GM21360 (cell line): ENCODE measurements around the gene CPB1.
"Not testable (repeated sequence)": the region's sequence is repeated elsewhere in the genome, so short reads cannot be mapped to it uniquely, and the experiment has no call there.

ENCODE experiments used
- ATAC-seq: cut with Tn5 transposase; IDR thresholded peaks from one replicate; pipeline ENCODE4 v1.9.1; 2021; ENCODE audit warnings: mild to moderate bottlenecking, moderate library complexity; ENCODE audit not compliant: unreplicated experiment

CPB1 gene

DNA sequence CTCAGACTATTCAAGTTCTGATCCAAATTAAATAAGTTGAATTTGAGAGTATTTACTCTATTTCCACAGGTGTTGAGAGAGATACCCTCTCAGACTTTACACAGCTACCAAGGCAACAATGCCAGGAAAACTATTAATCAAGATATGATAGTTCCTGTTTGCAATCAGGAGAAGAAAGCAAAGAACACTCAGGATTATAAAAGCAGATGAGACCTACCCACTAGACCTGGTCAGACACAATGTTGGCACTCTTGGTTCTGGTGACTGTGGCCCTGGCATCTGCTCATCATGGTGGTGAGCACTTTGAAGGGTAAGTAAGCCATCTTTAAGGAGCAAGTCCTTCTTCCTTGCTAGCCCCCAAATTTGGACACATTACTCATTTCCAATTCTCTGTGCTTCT, at the start of gene CPB1:
CPB1 (plus strand) TSS at position 227 of the 400 bp plus-strand sequence; CDS start at position 240, 13 bp downstream.
- no peak for ATAC-seq

DNA sequence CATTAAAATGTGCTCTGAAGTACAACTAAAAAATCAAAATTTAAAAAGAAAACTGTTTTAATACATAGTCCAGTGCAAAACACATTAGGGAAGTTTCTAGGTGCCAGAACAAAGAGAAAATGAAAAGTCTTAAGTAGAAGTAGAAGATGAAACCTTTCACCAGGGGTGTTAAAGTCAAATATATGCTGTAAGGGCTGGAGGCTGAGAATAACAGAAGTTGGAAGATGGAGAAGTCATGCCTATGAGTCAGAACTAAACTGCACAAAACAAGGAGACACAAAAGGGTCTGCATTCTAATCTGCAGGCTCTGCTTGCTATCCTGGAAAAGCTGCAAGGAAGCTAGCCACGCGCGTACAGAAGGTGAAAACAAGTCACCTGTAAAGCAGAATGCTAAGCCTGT, 48.7 kb upstream of the CPB1 start:
- no peak for ATAC-seq

DNA sequence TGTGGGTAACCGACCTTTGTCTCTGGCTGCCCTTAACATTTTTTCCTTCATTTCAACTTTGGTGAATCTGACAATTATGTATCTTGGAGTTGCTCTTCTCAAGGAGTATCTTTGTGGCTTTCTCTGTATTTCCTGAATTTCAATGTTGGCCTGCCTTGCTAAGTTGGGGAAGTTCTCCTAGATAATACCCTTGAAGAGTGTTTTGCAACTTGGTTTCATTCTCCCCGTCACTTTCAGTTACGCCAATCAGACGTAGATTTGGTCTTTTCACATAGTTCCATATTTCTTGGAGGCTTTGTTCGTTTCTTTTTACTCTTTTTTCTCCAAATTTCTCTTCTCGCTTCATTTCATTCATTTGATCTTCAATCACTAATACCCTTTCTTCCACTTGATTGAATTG, 42.6 kb upstream of the CPB1 start:
- not testable (repeated sequence) for ATAC-seq

DNA sequence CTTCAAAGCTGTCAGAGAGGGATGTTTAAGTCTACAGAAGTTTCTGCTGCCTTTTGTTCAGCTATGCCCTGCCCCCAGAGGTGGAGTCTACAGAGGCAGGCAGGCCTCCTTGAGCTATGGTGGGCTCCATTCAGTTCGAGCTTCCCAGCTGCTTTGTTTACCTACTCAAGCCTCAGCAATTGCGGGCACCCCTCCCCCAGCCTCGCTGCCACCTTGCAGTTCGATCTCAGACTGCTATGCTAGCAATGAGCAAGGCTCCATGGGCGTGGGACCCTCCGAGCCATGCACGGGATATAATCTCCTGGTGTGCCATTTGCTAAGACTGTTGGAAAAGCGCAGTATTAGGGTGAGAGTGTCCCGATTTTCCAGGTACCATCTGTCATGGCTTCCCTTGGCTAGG, 41.5 kb upstream of the CPB1 start:
- ATAC-seq = not testable (repeated sequence)

DNA sequence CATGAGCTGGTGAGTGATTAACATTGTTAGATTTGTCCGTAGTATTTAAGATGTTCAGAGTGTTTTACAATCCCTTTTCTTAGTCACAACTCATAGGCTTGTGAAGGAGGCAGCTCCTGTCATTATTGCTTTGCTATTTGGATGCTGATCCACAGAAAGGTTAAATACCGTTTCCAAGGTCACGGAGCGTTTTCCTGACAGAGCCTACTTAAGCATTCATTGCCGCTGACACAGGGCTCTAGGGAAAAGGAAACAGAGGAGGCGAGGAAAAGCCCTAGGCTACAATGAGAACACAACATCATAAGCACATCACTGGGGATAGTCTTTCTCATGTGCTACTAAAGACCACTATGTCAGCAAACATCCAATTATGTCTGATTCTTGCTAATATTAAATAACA, 38.5 kb upstream of the CPB1 start:
- no peak for ATAC-seq

DNA sequence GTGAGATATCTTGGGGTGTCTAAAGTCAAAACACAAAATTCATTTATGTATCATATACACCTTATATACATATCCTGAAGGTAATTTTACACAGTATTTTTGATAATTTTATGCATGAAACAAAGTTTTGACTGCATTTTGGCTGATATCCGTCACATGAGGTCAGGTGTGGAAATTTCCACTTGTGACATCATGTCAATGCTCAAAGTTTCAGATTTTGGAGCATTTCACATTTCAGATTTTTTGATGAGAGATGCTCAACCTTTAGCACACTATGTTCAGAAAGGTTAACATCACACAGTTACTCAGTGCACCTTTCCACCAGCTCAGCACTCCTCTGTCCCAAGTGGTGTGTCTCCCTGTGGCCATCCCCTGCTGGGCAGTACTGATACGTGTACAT, 37.7 kb upstream of the CPB1 start:
- ATAC-seq = no peak

DNA sequence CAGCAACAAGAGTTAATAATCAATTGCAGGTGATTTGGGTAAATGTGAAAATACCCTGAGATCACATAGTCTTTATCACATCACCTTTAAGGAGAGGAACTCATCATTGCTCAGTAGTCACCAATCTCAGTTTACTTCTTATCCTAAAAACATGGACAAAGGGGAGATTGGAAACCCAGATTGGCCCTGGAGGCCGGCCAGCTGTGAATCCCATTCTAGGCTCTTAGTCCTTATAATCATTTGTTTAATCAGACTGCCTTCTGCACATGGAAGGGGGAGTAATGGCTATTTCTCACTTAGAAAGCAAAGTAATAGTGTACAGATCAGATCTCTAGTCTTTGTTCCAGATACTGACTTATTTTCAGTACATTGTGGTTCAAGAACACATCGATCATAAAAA, 37.2 kb upstream of the CPB1 start:
- no peak for ATAC-seq

DNA sequence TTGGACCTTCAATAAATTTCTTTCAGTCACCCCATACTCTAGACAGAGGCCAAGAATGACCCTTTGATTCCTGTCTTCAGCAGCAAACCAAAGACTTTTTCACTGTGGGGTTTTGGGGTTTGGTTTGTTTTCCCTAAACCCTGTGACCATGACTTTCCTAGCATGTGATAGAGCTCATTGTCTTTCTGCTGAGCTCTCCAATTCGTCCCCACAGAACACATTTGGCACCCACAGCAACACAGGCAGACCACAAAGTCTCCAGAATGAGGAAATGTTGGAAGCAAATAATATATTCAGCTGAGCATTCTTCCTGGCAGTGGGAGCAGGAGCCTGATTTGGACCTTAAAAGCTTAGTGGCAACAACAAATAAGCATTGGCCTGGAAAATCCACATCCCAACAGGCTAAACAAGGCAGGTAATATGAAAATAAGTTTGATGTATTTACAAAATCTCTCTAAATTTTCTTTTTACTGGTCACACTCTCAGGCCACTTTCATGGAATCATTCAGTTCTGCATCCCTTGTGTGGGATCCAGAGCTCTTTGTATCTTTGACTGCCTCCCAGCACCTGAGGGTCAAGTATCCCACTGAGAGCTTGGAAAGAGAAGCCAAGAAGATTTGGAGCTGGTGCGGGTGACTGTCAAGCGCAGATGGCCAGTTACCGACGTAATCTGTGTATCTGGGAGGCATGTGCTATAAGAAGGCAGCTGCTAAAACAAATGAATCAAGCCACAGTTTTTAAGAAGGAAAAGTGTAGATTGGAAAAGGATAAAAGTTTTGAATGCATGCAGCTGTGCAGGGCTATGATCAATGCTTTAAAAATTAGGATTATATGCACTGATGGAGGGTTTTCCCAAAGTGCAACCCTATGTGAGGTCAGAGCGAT, 36.5 kb upstream of the CPB1 start:
- ATAC-seq = no peak

DNA sequence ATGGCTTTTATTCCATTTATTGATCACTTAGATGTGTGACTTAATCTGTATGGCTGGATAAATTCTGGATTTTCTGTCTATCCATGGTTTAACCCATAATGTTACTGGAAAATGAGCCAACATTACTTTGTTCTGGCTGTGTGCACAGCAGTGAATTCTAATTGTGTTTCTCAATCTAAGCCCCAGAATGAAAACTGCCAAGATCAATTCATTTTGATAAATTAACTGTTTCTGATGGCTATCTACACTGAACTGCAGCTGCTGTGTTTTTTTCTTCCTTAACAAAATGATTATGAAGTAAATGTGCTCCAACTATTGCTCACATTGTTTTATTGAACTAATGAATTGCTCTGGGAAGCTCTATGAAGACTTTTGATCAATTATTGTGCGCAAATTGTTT, 35.7 kb upstream of the CPB1 start:
- no peak for ATAC-seq

DNA sequence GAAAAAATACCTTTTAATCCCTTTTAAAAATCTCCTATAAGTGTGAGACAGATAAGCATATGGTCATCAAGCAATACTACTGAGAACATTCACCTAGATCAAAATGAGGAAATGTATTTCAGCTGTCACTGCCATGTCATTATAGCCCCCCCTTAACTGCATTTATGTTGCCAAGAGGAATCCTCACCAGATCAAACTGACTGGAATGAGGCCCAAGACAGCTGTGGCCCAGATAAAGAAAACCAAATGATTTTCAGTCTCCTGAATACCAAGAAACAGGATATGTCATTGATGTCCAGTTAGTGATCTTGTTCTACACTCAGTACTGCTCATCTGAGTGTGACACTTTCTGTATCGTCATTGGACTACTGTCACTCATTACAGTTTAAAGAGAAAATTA, 35.1 kb upstream of the CPB1 start:
- ATAC-seq = no peak

DNA sequence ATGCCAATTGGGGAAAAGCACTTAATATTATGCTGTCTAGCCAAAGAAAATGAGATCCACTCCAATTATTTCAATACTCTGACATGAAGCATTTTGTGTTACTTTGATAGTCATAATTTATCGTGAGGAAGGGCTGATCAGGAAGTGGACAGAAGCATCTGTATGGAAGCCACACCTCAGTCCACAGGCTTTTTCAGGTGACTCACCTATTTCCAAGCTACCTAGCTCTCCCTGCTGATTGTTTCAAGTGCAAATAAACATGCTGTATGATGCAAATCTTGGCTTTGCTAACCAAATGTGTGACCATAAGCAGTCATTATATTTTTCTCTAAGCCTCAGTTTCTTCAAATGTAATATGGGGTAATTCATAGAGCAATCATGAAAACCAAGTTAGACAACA, 30.8 kb upstream of the CPB1 start:
- no peak for ATAC-seq

DNA sequence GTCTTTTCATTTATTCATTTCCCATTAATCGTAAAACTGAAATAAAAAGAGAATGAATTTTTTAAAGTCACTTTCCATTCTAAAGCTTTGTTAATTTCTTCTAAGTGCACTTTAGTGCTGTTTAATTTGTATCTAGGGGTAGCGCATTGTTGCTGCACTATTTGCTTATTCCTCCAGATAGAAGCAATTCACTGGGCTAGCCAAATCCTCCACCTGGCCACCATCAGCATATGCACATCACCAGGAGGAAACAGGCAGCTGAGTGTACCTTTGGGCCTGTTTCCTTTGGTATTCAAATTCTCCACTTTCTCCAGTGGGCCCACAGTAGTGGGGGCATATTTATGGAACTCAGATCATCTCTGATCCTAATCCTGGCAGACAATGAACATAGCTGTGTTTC, 29.8 kb upstream of the CPB1 start:
- ATAC-seq = no peak

DNA sequence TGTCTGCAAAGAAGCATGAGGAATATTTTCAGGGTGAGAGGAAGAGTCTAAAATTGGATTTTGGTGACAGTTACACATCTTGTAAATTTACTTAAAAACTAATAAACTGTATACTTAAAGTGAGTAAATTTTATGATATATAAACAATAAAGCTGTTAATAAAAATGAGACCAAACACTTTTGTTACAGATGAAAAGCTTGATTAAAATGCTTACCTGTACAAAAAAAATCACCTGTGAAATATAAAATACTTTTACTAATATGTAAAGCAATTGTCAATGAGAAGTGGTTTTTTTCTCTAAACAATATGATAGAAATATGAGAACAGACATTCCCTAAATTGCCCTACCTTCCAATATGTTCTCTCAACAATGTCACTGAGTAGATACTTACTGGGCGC, 27.2 kb upstream of the CPB1 start:
- ATAC-seq = no peak

DNA sequence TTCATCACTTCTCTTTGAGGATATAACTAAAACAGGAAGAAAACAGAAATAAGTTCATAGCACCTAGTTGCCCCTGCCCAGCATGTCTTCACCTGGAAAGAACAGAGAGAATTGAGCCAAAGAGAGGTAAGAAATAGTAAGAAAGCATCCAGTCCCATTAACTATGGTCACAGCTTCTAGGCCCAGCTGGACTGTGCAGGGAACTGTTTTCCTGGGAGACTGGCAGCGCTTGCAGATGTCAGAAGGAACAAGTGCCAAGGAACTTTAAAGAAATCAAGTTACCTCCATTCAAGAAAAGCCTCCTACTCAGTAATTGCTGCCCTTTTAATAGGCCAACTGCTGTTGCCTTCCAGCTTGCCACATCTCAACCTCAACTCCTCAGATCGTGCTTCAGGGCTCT, 17.8 kb upstream of the CPB1 start:
- no peak for ATAC-seq

DNA sequence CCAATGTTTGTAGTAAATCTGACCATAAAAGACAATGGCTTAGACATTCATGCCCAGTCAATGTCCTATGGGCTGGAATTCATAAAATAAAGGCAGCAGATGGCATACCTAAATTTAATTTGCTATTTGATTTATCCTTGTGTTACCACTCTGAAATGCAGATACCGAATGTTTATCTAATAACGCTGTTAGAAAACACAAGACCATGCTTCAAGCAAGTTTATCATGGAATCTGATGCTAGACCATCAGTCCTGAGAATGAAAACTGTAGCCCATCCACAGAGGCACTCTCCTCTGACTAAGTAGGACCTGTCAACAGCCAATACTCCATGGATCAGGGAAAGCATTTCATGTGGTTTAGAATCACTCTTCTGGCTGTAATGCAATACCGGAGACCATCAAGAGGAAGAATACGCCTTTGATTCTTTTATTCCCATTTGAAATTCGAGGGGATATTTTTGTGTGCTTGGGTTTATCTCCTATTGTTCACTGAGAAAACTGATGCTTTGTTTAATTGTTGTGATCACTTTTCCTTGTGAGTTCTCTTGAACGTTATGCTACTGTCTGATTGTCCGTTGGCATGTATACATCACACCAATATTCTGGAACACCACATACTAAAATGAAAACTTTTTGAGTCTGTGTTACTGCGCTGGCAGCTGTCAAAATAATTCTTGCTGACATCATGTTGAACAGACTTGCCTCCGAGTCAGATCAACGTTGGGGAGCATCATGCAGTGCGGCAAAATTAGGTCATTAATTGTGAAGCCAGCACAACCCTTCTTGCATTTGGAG, 12.1 kb upstream of the CPB1 start:
- ATAC-seq = no peak

DNA sequence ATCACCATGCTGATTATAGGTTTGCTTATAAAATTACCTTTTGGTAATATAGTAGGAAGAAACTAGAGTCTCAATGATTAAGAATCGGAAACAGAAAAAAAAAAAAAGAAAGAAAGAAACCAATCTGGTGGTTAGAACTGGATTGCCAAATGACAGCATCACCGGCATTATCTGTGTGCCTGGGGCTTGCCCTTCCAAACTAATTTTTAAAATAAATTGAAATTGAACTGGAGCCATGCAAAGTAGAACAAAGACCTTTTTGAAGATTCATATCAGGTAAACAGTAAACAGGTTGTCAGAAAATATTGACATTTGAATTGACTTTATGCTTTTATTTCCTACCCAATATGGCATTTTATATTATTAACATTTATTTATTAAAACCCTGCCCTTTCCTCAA, 11.2 kb upstream of the CPB1 start:
- no peak for ATAC-seq

DNA sequence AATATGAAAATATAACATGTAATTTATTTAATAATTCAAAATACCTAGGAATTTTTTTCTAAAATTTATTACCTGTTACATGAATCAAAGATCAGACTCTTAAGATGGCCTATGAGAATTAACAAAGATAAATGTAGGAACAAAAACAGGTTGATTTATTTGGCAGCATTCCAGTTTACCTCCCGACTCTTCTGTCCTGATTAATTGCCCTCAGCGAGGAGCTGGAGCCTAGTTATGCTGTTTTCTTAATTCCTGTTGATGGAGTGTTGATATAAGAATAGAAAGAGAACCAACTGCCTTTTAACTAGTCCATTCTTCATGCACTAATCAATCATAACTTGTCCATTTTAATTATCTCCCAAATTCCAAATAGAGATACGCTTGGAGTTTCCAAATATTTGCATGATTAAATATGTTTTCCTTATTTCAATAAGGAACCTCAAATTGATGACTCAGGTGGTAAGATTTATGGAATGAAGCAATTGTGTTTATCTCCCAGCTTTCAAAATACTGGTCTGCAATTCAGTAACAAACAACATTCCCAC, 10.6 kb upstream of the CPB1 start:
- no peak for ATAC-seq

DNA sequence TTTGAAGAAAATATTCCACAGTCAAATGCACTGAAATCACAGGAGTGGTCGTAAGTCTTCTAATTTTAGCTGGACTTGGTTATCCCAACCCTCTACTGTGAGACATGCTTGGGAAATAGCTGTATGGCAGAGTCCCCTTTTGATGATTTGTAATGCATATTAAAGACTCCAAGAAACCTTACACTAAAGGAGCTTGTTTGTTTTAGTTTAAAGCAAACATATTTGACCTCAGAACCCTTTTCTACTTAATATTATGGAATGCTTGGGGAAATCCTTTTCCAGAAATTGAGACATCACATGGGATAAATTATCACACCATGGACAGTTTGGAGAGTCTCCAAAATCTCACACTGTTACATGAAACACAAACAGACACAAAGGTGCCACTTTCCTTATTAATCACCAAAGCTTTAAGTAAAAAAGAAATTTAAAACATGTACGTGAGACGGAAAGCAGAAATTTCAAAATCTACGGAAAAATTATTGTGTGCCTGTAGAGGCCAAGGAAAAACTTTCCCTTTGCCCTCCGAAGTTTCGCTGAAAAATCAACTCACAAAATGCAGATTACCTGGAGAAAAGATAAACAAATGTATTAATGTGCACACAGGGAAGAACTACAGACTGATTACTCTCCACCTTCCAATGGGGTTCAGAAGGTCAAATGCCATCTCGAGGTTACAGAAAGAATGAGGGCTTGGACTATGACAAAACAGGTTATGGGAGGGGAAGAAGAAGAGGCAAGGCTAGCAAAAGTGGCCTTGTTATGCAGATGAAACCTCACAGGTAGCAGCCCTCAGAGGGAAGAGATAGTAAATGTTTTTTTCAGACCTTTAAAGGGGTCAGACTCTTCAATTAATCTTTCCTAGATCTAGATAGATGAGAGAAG, 7.0 kb upstream of the CPB1 start:
- no peak for ATAC-seq

DNA sequence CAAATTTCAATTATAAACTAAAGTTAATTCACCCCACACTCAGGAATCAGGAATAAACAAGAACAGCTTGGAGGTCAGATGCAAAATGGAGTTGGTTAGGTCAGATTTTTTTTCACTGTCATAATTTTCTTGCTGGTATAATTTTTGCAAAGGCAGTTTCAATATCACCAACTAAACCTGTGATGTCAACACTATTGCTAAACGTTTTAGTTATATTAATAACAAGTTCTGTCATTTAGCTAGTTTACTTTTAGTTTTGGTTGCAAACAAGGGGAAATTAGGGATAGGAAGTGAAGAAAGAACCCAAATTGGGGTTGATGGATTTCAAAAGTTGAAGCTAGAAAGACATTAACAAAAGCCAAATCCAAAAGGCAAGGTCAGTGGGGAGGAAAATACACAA, 4.6 kb upstream of the CPB1 start:
- ATAC-seq = no peak

DNA sequence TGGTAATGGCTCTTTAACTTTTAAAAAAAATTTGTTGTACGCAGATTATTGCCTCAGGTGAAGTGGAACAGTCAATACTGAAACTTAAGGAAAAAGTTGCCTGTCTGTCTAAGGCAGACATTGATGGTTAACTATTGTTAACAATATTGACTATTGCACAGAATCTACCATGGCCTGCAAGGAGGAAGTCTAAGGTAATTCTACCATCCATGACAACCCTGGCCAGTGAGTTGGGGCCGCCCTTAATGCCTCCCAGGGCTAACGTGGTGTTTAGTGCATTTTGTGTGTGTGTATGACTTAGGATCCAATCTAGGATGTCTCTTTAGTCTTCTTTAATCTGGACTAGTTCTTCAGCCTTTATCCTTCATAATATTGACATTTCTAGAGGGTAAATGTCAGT, 2.1 kb upstream of the CPB1 start:
- no peak for ATAC-seq

DNA sequence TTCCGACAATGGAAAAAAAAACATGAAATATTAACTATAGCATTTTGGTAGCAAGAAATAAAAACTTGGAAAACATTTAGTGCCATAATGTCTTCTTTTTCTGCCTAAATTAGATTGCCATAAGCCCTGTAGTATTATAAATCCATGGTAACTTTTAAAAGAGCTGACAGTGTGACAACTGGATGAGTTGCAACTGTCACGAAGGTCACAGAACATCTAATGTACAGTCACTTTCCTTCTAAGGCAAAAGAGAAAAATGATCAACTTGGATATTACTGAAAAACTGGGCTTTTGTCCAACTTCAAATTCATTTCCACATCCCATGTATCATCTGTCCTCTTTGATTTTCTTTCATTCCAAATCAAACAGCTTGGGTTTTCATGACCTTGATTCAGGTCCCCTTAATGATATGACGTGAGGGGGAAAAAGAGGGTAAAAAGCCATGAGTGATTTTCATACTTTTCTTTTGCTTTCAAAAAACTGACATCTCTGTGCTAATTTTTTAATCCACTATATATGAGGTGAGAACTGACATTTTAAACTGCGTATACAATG, 602 bp downstream of the CPB1 start:
- no peak for ATAC-seq
